Activated naive CD4-positive, alpha-beta T cell treated with anti-CD3 and anti-CD28 coated beads for 36 hours (primary cell): ENCODE measurements around the gene SSH3. TPM values are rescaled to one million over a fixed set of nuclear protein-coding genes. Genes with fewer than 3 reads are reported as not detected.

Source experiments
- CTCF ChIA-PET: fragments of 350-600 bp; sonication (Branson Sonifier 250); formaldehyde crosslinking; loops from one replicate; lab custom pipeline; 2021; ENCODE audit warnings: antibody characterized with exemption; lab: Charles Lee
- DNase-seq: peaks from one replicate; pipeline ENCODE4 v3.0.0-alpha.2; 2020
- H3K27ac Mint-ChIP-seq: one replicate; pipeline ENCODE4 v1.8.0; 2021; ENCODE audit warnings: mild to moderate bottlenecking, mixed read lengths
- H3K27me3 Mint-ChIP-seq: one replicate; pipeline ENCODE4 v1.8.0; 2021; ENCODE audit warnings: low read depth, mixed read lengths
- H3K36me3 Mint-ChIP-seq: one replicate; pipeline ENCODE4 v1.8.0; 2021; ENCODE audit warnings: low read depth, mixed read lengths
- H3K4me1 Mint-ChIP-seq: one replicate; pipeline ENCODE4 v1.8.0; 2021; ENCODE audit warnings: low read depth, mixed read lengths
- H3K4me3 Mint-ChIP-seq: one replicate; pipeline ENCODE4 v1.8.0; 2021; ENCODE audit warnings: mild to moderate bottlenecking, moderate library complexity, mixed read lengths
- H3K9me3 Mint-ChIP-seq: one replicate; pipeline ENCODE4 v1.8.0; 2021; ENCODE audit warnings: mixed read lengths
- intact Hi-C: fragments of 100-400 bp; cut with micrococcal nuclease; formaldehyde crosslinking; loops from one replicate; pipeline ENCODE4 v1.15.1; 2023
- total RNA-seq, 2 experiments: library from RNA; stranded (reverse); gene quantifications; one replicate each; pipeline ENCODE4 v1.2.3, GENCODE V29; 2021

The SSH3 gene
- total RNA-seq, 2 experiments from 2014 or later, result 4.1 to 5.4 TPM

DNA sequence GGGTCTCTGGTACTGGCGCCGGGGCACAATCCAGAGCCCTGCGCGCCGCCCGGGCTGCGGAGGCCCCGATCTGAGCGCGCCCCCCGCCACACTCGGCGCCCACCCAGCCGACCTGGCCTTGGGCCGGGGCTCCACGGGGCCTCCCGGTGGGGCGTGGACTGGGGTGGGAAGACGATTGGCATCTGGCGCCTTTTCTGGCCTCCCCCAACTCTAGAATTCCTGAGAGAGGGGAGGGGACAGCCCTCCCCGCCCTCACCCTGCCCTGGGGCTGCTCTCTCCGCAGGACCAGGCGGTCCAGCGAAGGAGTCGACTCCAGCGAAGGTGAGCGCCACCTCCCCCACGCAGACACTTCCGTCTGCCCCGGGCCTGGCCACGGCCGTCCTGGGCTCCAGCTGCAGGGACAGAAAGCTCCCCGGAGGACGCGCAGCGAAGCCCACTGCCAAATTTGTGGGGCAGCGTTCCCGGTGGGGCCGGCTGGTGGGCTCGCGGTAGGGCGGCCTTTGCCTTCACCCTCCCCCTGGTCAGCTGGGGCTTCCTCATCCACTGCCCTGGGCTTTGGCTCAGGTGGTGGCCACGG, 593 bp downstream of the SSH3 start:
- Mint-ChIP-seq H3K36me3 (no peaks in the 10 kb centered on the region), H3K9me3 (no peaks in the 10 kb centered on the region), H3K4me3 (peak overlapping the region; percentile 57), H3K27ac (no peak overlapping the region), H3K27me3 (no peaks in the 10 kb centered on the region), H3K4me1 (peaks cover 2% of the 10 kb centered on the region)
- CTCF ChIA-PET, result interaction anchor here (1.0 to 3.1 kb wide), 4 partner anchors 14 to 42 kb away, joined by 3 to 11 read pairs (median 6); no protein-coding TSS in a partner anchor
- intact Hi-C loops, result no loop called here
- DNase-seq, result peak; percentile 33

DNA sequence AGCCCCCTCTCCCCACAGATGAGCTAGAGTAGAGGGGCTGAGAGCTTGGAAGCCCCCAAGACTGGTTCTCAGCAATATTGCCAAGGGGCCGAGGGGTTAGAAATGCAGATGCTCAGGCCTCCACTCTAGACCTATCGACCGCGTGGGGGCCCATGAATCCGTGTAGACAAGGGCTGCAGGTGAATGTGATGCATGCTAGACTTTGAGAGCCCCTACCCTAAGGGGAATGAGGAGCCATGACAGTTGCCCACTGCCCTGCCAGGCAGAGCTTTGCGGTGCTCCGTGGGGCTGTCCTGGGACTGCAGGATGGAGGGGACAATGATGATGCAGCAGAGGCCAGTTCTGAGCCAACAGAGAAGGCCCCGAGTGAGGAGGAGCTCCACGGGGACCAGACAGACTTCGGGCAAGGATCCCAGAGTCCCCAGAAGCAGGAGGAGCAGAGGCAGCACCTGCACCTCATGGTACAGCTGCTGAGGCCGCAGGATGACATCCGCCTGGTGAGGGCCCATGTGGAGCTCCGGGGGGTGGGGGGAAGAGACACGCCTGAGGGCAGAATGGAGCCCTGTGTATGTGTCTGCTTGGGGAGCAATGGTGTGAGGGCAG, 1.3 kb downstream of the SSH3 start:
- DNase-seq, result no peak
- H3K27me3 Mint-ChIP-seq, result no peaks in the 10 kb centered on the region
- H3K4me1 Mint-ChIP-seq, result peaks cover 2% of the 10 kb centered on the region
- no peaks in the 10 kb centered on the region for H3K36me3 Mint-ChIP-seq
- CTCF ChIA-PET, result interaction anchor here (1.0 kb wide), 1 partner anchor 43 kb away, joined by 3 read pairs; no protein-coding TSS in a partner anchor
- no peak overlapping the region for H3K27ac Mint-ChIP-seq
- intact Hi-C loops, result no loop called here
- H3K4me3 Mint-ChIP-seq, result peak overlapping the region; percentile 57
- no peaks in the 10 kb centered on the region for H3K9me3 Mint-ChIP-seq

DNA sequence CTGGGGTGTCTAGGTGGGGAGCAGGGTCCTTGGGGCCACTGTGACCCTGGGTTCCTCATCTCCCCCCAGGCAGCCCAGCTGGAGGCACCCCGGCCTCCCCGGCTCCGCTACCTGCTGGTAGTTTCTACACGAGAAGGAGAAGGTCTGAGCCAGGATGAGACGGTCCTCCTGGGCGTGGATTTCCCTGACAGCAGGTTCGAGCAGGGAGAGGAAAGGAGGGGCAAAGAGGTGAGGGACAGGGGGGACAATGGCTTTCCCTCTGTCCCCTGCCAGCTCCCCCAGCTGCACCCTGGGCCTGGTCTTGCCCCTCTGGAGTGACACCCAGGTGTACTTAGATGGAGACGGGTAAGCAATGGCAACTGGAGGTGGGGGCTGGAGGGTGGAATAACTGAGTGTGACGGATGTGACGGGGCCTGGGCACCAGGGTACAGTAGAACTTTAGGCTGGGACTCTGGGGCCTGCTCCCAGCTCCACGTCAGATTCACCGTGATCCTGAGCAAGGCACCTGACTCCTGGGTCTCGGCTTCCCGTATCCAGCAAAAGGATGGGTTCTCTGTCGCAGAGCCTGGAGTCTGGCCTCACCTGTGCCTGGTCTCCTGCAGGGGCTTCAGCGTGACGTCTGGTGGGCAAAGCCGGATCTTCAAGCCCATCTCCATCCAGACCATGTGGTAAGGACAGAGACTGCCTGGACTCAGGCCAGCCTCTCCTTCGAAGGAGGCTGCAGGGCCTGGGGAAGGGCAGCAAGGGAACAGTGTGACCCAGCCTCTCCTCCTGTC, 3.6 kb downstream of the SSH3 start:
- DNase-seq, result no peak
- H3K27ac Mint-ChIP-seq, result no peak overlapping the region
- H3K36me3 Mint-ChIP-seq, result no peaks in the 10 kb centered on the region
- peaks cover 12% of the 10 kb centered on the region for H3K4me1 Mint-ChIP-seq
- H3K9me3 Mint-ChIP-seq, result no peaks in the 10 kb centered on the region
- CTCF ChIA-PET, result no interaction called here
- H3K4me3 Mint-ChIP-seq, result no peak overlapping the region
- intact Hi-C loops, result no loop called here
- H3K27me3 Mint-ChIP-seq, result no peaks in the 10 kb centered on the region

DNA sequence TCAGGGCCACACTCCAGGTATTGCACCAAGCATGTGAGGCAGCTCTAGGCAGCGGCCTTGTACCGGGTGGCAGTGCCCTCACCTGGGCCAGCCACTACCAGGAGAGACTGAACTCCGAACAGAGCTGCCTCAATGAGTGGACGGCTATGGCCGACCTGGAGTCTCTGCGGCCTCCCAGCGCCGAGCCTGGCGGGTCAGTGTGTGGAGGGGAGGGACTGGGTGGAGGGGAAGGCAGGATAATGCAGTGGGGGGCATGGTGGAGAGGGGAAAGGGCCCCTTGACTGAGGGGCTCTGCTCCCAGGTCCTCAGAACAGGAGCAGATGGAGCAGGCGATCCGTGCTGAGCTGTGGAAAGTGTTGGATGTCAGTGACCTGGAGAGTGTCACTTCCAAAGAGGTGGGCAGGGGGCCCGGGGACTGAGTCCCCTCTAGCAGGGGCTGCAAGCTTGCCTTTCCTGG, 4.2 kb downstream of the SSH3 start:
- no peaks in the 10 kb centered on the region for H3K27me3 Mint-ChIP-seq
- intact Hi-C loops, result no loop called here
- H3K4me1 Mint-ChIP-seq, result peaks cover 18% of the 10 kb centered on the region
- no peak overlapping the region for H3K27ac Mint-ChIP-seq
- DNase-seq, result no peak
- no peak overlapping the region for H3K4me3 Mint-ChIP-seq
- no peaks in the 10 kb centered on the region for H3K9me3 Mint-ChIP-seq
- no peaks in the 10 kb centered on the region for H3K36me3 Mint-ChIP-seq
- CTCF ChIA-PET, result no interaction called here

DNA sequence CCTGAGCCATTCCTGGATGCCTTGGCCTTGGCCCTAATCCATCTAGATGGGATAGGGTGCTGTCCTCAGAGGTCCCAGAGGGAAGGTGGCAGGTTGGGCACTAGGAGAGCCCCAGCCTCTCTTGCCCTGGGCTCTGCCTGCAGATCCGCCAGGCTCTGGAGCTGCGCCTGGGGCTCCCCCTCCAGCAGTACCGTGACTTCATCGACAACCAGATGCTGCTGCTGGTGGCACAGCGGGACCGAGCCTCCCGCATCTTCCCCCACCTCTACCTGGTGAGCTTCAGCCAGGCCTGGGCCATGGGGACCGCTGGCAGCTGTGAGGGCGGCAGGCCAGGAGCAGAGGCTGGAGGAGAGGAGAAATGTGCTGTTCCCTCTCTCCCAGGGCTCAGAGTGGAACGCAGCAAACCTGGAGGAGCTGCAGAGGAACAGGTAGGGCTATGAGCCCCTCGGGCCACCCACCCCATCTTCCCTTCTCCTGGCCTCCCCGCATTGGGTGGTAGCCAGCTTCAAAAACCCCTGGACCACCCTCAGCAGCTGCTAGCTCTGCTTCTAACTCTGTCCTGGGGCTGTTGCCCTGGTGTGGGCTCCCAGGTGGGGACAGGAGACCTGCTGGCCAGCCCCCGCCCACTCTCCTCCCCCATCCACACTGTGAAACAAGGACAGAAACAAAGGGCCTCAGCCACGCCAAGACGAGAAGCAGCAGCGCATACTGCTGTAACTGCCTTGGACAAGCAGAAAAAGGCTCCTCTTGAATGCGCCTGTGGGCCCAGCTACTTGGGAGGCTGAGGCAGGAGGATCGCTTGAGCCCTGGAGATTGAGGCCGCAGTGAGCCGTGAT, 4.9 kb downstream of the SSH3 start:
- no peaks in the 10 kb centered on the region for H3K9me3 Mint-ChIP-seq
- intact Hi-C loops, result no loop called here

DNA sequence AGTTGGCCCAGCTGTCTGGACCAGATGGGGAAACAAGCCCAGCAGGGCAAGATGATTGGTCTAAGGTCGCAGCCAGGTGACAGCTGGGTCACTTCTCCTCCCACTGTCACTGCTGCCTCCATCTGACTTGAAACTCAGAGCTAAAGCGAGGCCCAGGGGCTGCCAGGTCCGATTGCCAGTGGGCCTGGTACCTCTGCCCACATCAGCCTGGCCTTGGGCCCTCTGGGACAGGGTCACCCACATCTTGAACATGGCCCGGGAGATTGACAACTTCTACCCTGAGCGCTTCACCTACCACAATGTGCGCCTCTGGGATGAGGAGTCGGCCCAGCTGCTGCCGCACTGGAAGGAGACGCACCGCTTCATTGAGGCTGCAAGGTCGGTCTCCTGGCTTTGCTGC, 5.8 kb downstream of the SSH3 start:
- DNase-seq, result no peak
- intact Hi-C loops, result no loop called here
- H3K4me1 Mint-ChIP-seq, result peaks cover 28% of the 10 kb centered on the region
- H3K27me3 Mint-ChIP-seq, result no peaks in the 10 kb centered on the region
- no peaks in the 10 kb centered on the region for H3K9me3 Mint-ChIP-seq
- CTCF ChIA-PET, result no interaction called here
- no peak overlapping the region for H3K27ac Mint-ChIP-seq
- no peak overlapping the region for H3K4me3 Mint-ChIP-seq
- no peaks in the 10 kb centered on the region for H3K36me3 Mint-ChIP-seq

More for the DNA sequence above, 4.9 kb downstream of the SSH3 start:
- Mint-ChIP-seq H3K27me3 (no peaks in the 10 kb centered on the region), H3K36me3 (no peaks in the 10 kb centered on the region), H3K4me1 (peaks cover 23% of the 10 kb centered on the region), H3K27ac (no peak overlapping the region), H3K4me3 (no peak overlapping the region)
- DNase-seq, result no peak
- CTCF ChIA-PET, result no interaction called here

DNA sequence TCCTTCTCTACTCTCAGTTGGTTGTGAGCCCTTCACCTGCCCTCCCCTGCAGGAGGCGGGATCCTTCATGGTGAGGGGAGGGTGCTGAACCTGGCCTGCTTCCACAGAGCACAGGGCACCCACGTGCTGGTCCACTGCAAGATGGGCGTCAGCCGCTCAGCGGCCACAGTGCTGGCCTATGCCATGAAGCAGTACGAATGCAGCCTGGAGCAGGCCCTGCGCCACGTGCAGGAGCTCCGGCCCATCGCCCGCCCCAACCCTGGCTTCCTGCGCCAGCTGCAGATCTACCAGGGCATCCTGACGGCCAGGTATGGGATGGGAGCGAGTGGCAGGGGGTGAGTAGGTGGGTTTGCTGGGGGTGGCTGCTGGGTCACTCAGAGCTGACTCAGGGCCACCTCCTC, 6.3 kb downstream of the SSH3 start:
- Mint-ChIP-seq H3K27me3 (no peaks in the 10 kb centered on the region), H3K4me1 (peaks cover 28% of the 10 kb centered on the region), H3K36me3 (no peaks in the 10 kb centered on the region), H3K4me3 (no peak overlapping the region), H3K27ac (no peak overlapping the region), H3K9me3 (no peaks in the 10 kb centered on the region)
- intact Hi-C loops, result no loop called here
- no peak for DNase-seq
- CTCF ChIA-PET, result no interaction called here

DNA sequence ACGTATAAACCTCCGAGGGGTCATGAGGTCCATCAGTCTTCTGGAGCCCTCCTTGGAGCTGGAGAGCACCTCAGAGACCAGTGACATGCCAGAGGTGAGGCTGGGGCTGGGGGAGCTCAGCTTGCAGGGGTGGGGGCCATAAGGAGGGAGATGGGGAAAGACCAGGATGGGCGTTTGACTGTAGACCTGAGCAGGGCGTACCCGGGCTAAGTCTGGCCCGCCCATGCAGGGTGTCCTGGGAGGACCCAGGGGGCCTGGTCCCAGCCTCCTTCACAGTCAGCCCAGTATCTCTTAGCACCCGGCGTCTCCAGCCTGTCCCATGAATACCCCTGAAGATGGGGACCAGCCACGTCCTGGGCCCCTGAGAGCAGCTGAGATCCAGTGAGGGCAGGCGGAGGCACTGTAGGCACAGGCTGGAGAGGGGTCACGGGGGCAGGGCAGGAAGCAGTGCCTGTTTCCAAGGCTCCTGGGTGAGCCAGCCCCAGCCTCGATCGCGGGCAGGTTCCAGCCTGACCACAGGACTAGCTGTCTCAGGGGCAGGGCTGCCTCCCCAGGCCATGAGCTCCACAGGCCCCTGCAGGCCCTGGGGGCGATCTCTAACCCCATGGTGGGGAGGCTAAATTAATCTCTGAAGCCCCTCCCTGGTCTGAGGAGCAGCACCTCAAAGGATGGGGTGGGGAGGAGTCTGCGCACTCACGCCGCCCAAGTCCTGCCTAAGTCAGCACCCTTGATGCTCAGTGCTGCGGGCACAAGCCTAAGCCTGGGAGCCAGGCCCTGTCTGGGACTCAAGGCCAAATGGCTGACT, 7.1 kb downstream of the SSH3 start:
- no peaks in the 10 kb centered on the region for H3K36me3 Mint-ChIP-seq
- H3K9me3 Mint-ChIP-seq, result no peaks in the 10 kb centered on the region
- CTCF ChIA-PET, result no interaction called here
- no peak for DNase-seq
- H3K4me1 Mint-ChIP-seq, result peaks cover 28% of the 10 kb centered on the region
- intact Hi-C loops, result no loop called here
- H3K4me3 Mint-ChIP-seq, result no peak overlapping the region
- no peak overlapping the region for H3K27ac Mint-ChIP-seq
- no peaks in the 10 kb centered on the region for H3K27me3 Mint-ChIP-seq

DNA sequence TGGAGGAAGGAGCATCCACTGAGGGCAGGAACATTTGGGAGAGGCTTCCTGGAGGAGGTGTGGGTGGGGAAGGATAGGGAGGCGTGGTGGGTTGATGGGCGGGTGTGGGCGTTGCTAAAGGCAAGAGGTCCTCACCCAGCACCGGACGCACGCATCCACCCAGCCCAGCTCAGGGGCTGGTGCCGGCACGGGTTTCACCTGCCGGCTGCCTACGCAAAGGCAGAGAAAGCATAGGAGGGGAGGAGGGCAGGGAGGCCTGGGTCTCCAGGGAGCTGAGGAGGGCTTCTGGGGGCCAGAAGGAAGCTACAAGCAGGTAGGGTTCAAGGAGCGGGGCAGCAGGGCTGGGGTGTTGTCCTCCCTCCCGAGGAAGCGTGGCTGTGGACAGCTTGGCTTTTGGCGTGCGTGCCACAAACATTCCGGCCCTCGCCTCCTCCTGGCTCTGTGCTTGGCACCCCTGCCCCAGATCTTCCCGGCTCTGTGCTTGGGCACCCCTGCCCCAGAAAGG, 7.8 kb downstream of the SSH3 start:
- Mint-ChIP-seq H3K4me3 (no peak overlapping the region), H3K36me3 (no peaks in the 10 kb centered on the region), H3K4me1 (peaks cover 28% of the 10 kb centered on the region), H3K27ac (no peak overlapping the region), H3K9me3 (no peaks in the 10 kb centered on the region), H3K27me3 (no peaks in the 10 kb centered on the region)
- DNase-seq, result no peak
- intact Hi-C loops, result no loop called here
- CTCF ChIA-PET, result no interaction called here

DNA sequence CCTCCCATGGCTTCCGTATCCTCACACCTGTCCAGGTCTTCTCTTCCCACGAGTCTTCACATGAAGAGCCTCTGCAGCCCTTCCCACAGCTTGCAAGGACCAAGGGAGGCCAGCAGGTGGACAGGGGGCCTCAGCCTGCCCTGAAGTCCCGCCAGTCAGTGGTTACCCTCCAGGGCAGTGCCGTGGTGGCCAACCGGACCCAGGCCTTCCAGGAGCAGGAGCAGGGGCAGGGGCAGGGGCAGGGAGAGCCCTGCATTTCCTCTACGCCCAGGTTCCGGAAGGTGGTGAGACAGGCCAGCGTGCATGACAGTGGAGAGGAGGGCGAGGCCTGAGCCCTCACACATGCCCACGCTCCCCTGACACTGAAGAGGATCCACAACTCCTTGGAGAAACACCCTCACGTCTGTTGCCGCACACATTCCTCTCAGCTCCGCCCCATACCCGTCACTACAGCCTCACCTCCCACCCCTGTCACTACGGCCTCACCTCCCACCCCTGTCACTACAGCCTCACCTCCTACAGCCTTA, 8.3 kb downstream of the SSH3 start:
- H3K4me1 Mint-ChIP-seq, result peaks cover 28% of the 10 kb centered on the region
- no peaks in the 10 kb centered on the region for H3K36me3 Mint-ChIP-seq
- H3K27ac Mint-ChIP-seq, result no peak overlapping the region
- H3K9me3 Mint-ChIP-seq, result no peaks in the 10 kb centered on the region
- H3K4me3 Mint-ChIP-seq, result no peak overlapping the region
- H3K27me3 Mint-ChIP-seq, result no peaks in the 10 kb centered on the region
- intact Hi-C loops, result no loop called here
- CTCF ChIA-PET, result no interaction called here
- no peak for DNase-seq
